Measurements from ENCODE around the gene WDR45B.

WDR45B gene

GRCh38 chr17:82658331-82658730 lies 10.1 kb upstream of the WDR45B start:
- Histone ChIP-seq H3K4me3 (ENCODE audit: insufficient read depth, low read length, poor library complexity, severe bottlenecking) (no peak overlapping the region), H3K9me2 (replicated peaks; ENCODE audit: insufficient read depth, low read length) (no peaks in the 10 kb centered on the region), H3K9ac (ENCODE audit: low read length) (no peak overlapping the region), H2AFZ (ENCODE audit: low read depth, low read length, severe bottlenecking) (no peak overlapping the region), H3K27ac (ENCODE audit: low read depth, low read length) (no peak overlapping the region), H3F3A (ENCODE audit: insufficient read depth) (no peaks in the 10 kb centered on the region), H3K4me2 (ENCODE audit: low read depth, low read length, poor library complexity, severe bottlenecking) (no peak overlapping the region), H4K20me1 (ENCODE audit: low read depth, low read length) (no peaks in the 10 kb centered on the region), H3K9me3 (ENCODE audit: insufficient read depth, low read length) (no peaks in the 10 kb centered on the region), H3K36me3 (ENCODE audit: low read length) (no peaks in the 10 kb centered on the region), H3K79me2 (ENCODE audit: insufficient read depth, low read length) (no peaks in the 10 kb centered on the region), H3K27me3 (ENCODE audit: low read length) (no peaks in the 10 kb centered on the region)
- TF ChIP-seq EZH2phosphoT487 (conservative IDR thresholded peaks at IDR 0.05; ENCODE audit: low read length) (no peak), CTCF (IDR thresholded peaks at IDR 0.05; ENCODE audit: insufficient read depth, low read length, poor library complexity, severe bottlenecking) (no peak)

GRCh38 chr17:82657926-82658325 lies 9.7 kb upstream of the WDR45B start:
- Histone ChIP-seq H3K4me2 (ENCODE audit: low read depth, low read length, poor library complexity, severe bottlenecking) (no peak overlapping the region), H3K27me3 (ENCODE audit: low read length) (no peaks in the 10 kb centered on the region), H4K20me1 (ENCODE audit: low read depth, low read length) (no peaks in the 10 kb centered on the region), H3F3A (ENCODE audit: insufficient read depth) (no peaks in the 10 kb centered on the region), H3K9me3 (ENCODE audit: insufficient read depth, low read length) (no peaks in the 10 kb centered on the region), H3K9ac (ENCODE audit: low read length) (no peak overlapping the region), H2AFZ (ENCODE audit: low read depth, low read length, severe bottlenecking) (no peak overlapping the region), H3K79me2 (ENCODE audit: insufficient read depth, low read length) (no peaks in the 10 kb centered on the region), H3K36me3 (ENCODE audit: low read length) (no peaks in the 10 kb centered on the region), H3K9me2 (replicated peaks; ENCODE audit: insufficient read depth, low read length) (no peaks in the 10 kb centered on the region), H3K4me3 (ENCODE audit: insufficient read depth, low read length, poor library complexity, severe bottlenecking) (no peak overlapping the region), H3K27ac (ENCODE audit: low read depth, low read length) (no peak overlapping the region)
- TF ChIP-seq CTCF (IDR thresholded peaks at IDR 0.05; ENCODE audit: insufficient read depth, low read length, poor library complexity, severe bottlenecking) (no peak), EZH2phosphoT487 (conservative IDR thresholded peaks at IDR 0.05; ENCODE audit: low read length) (no peak)

GRCh38 chr17:82656266-82656665 lies 8.0 kb upstream of the WDR45B start:
- Histone ChIP-seq H2AFZ (ENCODE audit: low read depth, low read length, severe bottlenecking) (no peak overlapping the region), H3K27ac (ENCODE audit: low read depth, low read length) (no peak overlapping the region), H3K36me3 (ENCODE audit: low read length) (no peaks in the 10 kb centered on the region), H3K4me3 (ENCODE audit: insufficient read depth, low read length, poor library complexity, severe bottlenecking) (no peak overlapping the region), H3K9me3 (ENCODE audit: insufficient read depth, low read length) (no peaks in the 10 kb centered on the region), H3K79me2 (ENCODE audit: insufficient read depth, low read length) (no peaks in the 10 kb centered on the region), H3K9me2 (replicated peaks; ENCODE audit: insufficient read depth, low read length) (no peaks in the 10 kb centered on the region), H3K4me2 (ENCODE audit: low read depth, low read length, poor library complexity, severe bottlenecking) (no peak overlapping the region), H3K9ac (ENCODE audit: low read length) (no peak overlapping the region), H3K27me3 (ENCODE audit: low read length) (no peaks in the 10 kb centered on the region), H3F3A (ENCODE audit: insufficient read depth) (no peaks in the 10 kb centered on the region), H4K20me1 (ENCODE audit: low read depth, low read length) (no peaks in the 10 kb centered on the region)
- TF ChIP-seq CTCF (IDR thresholded peaks at IDR 0.05; ENCODE audit: insufficient read depth, low read length, poor library complexity, severe bottlenecking) (no peak), EZH2phosphoT487 (conservative IDR thresholded peaks at IDR 0.05; ENCODE audit: low read length) (no peak)

Measured in SU-DHL-6 (cell line).